Stomach (tissue), 4 donors: ENCODE data around the gene KLHDC8A.

Experiments
- CTCF ChIP-seq, 7 experiments: fragments of 450-650 bp in 4 of 7; fragments of 200-600 bp in 3 of 7; sonication (generic) in 3 of 7; IDR thresholded peaks; one replicate each; pipeline ENCODE4 v1.5.1; 2016 to 2019; ENCODE audit warnings: antibody characterized with exemption in 7 of 7, control low read depth in 2 of 7, mild to moderate bottlenecking in 1 of 7
- POLR2A ChIP-seq, 4 donors: fragments of 450-650 bp; IDR thresholded peaks; one replicate each; pipeline ENCODE4 v1.6.1; 2016; ENCODE audit warnings: antibody characterized with exemption in 4 of 4, control low read depth in 2 of 4, mild to moderate bottlenecking in 1 of 4, moderate library complexity in 1 of 4

GRCh38 chr1:205335692-205336091 is 21.0 kb downstream of the KLHDC8A start:
- TF ChIP-seq POLR2A (IDR thresholded peaks at IDR 0.05) (no peak), CTCF (IDR thresholded peaks at IDR 0.05) (peak in 5 of 7 experiments; percentile 80 to 97 (median 92))
